T-helper 9 cell (primary cell): ENCODE data around the gene EPX.
A peak's percentile ranks its signal among the peaks of the same experiment; 100 is the strongest.

ENCODE experiments used
- DNase-seq: peaks from one replicate; pipeline ENCODE4 v3.0.0-alpha.2; 2020

EPX gene

DNA sequence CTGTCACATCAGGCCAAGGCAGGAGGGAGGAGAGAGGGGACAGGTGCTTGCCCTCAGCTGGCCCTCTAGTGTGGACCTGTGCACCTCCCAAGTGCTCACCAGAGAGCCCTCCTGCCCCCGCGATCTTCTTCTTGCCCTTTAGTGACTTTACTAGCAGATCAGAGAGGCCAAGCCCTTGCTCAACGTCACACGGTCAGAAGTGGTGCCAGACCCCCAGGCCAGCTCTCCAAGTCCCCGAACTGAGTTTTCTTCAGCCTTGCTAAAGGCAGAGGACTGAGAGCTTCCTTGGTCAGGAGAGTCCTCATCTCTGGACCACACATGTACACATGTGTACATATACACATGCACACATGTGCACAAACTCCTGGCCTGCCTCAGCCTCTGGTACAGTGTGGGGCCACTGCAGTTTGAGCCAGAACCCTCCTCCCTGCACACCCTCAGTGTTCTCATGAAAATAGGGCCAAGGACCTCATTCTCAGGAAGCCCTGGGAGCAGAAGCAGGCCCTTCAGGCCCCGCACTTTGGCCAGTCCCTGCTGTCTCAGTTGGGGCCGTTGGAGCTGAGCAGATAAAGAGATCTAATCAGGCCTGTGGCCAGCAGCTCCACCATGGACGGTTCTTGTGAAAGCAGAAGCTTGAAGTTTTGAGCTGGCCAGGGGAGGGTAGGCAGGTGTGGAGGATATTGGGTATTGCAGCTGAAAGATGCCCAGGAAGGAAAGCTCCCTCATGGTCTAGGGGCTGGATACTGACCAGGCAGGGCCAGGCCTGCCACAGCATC is 7.4 kb upstream of the EPX start:
- DNase-seq: no peak

DNA sequence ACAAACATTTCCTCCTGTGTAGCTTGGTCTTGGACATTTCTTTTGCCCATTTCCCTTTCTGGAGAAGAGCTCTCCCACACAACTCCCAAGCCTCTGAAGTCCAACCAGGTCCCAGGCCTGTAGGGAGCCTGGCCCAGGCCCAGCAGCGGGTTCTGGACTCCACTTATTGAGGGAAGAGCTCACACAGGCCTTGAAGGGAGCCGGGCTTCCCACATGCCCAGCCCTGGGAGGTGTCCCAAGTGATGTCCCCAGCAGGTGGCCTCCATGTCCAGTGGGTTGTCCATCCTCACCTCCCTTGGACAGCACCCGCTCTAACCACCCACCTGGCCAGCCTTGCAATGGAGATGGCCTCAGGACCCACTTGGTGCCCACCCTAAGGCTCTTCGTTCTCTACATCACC is 5.9 kb upstream of the EPX start:
- no peak for DNase-seq

DNA sequence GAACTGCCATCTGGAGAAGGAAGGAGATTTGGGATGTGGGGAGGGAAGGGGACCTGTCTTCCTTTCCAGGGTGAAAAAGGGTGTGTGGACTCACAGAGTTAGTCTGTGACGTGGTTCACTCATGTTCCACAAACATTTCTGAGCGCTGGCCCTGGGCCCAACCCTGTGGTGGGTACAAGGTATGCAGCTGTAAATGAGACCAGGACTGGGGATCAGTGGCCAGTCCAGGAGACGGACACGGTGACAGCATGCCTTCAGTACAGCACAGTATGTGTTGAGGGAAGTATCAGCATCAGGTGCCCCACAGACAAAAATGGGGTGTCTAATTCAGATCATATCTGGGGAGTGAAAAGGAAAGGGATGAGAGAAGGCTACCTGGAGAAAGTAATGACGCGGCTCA is 5.5 kb upstream of the EPX start:
- no peak for DNase-seq

DNA sequence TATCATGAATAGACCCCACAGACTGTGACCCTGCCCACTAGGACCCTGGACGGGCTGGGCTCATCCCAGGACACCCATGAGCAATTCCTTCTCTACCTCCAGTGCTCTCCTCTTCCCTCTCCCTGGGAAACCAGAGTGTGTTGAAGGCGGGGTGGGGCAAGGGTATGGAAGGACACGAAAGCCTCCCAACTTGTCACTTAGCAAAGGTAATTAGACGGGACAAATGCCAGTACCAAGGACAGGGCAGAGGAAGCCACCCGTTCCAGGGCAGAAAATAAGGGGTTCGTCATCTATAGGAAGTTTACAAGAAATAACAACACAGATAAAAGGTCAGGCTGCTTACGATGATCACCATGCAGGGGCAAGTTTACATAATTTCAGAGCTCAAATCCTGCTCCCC is 4.9 kb upstream of the EPX start:
- DNase-seq: no peak

DNA sequence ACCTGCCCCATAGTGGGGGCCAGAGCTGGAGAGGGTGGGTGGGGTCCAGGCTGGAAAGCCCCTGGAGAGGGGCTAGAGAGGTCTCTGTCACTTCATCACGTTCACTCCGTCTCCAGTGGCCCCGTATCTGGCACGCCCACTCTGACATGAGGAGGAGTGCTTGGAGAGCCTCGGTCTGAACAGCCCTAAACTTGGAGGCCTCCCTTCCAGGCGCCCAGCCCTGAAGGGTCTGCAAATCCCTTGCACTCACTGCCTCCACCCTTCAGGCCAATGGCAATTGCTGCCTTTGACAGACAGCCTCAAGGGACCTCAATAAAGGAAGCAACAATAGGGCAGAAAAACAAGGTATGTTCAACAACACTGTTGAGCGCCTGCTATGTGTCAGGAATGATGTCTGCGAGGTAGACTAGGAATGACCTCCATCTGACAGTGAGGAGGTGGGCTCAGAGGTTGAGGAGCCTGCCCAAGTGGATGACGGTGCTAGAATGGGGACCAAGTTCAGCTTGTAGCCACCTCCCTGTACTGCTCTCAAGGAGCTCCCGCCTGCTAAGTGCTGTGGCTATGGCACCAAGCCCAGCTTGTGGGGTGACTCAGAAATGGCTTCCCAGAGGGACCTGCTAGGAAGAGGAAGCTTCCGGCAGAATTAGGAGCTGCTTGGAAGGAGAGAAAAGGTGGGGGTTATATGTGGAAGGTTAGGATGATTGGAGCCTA is 2.9 kb upstream of the EPX start:
- no peak for DNase-seq

DNA sequence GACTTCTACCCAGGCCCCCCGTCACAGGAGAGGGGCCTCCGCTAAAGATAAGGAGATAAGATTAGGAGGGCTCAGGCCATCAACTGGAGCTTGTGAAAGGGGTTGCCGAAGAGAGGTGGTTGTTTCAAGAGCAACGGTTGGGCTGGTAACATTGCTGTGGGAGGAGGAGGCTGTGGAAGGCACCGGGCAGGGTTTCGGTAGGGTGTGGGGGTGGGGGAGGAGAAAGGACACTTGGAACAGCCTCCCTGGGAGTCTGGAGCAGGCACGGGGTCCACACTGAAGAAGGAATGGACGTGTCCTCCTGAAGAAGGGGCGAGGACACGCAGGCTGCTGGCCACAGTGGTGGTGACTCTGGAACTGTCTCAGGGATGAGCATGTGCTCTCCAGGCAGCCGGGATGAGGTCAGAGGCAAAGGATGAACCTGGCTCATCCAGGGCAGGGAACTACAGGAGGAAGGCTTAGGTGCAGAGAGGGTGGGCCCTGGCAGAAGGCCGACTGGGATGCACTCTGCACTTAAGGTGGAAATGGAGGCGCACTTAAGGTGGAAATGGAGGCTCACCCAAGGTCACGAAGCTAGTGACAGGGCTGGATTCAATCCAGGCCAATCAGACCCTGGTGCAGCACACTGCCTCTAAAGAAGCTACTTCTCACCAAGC is 1.2 kb upstream of the EPX start:
- DNase-seq: no peak

DNA sequence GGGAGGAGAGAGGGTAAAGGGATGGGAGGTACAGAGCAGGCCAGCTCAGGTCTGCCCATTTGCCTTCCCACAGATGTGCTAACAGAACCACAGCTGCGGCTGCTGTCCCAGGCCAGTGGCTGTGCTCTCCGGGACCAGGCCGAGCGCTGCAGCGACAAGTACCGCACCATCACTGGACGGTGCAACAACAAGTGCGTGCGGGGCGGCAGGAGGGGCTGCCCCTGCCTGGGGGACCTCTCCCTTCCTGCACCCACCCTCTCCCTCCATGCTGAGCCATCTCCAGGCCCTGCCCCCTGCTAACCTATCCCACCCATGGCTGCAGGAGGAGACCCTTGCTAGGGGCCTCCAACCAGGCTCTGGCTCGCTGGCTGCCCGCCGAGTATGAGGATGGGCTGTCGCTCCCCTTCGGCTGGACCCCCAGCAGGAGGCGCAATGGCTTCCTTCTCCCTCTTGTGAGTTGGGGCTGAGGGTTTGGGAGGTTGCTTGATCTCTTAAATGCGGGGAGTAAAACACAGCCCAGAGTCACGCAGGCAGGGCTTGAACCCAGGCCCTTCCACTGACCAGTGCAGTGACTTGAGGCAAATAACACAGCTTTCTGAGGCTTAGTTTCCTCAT is 1.2 kb downstream of the EPX start:
- no peak for DNase-seq

DNA sequence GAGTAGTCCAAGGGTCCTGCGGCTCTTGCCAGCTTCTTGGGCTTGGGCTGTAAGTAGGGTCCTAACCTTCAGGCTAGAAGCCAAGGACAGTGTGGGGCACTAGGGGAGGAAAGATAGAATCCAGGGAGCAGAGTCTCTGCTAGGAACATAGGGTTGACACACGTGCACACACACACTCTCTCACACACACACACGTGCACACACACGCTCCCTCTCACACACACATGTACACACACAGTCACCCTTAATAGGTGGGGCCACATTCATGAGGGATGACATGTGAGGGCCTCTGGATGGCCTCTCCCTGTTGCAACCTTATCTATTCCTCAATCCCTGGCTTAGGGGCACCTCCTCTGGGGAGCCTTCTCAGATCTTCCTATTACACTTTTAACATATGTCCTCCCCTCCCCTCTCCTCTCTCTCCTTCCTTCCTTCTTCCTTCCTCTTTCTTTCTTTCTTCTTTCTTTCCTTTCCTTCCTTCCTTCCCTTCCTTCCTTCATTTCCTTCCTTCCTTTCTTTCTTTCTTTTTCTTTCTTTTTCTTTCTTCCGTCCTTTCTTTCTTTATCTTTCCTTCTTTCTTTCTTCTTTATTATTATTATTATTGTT is 3.1 kb downstream of the EPX start:
- DNase-seq: no peak

DNA sequence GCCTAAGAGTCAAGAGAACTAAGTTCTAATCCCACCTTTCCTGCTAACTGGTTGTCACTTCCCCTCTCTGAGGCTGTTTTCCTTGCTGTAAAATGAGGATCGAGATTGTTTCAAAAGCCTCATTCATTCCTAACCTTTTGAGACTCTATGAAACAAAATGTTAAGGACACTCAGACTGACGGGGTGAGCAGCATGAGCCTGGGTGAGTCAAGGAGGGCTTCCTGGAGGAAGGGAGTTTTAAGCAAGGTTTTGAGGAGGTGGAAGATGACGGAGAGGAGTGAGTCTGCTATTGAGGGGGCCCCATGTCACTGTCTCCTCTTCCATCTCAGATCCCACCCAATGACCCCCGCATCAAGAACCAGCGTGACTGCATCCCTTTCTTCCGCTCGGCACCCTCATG is 4.1 kb downstream of the EPX start:
- no peak for DNase-seq

DNA sequence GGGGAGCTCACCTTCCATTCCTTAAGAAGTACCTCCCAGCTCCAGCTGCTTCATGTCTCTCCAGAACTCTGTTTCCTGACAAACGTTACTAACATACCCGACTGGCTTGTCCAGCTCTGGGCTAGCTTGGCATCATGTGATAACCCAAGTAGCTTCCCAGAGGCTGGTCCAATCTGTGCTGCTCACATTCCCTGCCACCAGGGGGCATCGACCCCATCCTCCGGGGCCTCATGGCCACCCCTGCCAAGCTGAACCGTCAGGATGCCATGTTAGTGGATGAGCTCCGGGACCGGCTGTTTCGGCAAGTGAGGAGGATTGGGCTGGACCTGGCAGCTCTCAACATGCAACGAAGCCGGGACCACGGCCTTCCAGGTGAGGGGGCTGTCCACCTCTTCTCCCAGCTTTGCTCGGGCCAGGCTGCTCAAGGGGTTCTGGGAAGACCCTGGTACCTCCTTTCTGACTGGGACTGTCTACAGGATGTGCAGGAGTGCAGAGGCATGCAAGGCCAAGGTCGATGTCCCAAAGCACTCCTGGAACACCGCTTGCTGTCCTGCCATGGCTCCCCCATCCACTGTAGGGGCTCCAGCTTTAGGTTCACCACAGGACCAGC is 7.6 kb downstream of the EPX start:
- peak; percentile 37 for DNase-seq

DNA sequence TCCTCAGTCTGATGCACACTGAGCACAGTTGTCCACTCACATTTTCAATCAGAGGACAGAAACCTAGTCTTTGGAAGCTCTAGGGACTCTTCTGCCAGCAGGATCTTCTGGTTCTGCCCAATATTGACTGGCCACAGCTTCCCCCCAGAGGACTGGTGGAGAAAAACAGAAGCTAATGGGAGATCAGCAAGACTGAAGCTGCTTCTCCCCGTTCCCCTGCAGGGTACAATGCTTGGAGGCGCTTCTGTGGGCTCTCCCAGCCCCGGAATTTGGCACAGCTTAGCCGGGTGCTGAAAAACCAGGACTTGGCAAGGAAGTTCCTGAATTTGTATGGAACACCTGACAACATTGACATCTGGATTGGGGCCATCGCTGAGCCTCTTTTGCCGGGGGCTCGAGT is 10.3 kb downstream of the EPX start:
- no peak for DNase-seq

DNA sequence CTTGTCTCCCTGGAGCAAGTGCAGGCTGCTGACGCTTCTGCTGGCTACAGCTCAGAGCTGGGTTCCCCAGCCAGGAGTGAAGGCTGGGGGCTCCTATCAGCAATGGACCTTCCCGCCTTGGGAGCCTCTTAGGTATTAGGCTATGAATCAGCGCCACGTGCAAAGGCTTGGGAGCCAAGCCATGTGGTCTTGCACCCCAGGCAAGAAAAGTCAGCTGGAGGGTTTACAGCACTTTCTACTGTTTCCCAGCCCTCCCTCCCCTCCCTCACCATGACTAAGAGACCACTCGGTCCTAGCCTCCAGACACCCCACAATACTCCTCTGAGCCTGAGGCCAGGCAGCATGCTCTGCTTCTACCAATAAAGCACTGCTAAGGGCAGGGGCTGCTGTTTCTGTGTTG is 12.3 kb downstream of the EPX start:
- DNase-seq: no peak

DNA sequence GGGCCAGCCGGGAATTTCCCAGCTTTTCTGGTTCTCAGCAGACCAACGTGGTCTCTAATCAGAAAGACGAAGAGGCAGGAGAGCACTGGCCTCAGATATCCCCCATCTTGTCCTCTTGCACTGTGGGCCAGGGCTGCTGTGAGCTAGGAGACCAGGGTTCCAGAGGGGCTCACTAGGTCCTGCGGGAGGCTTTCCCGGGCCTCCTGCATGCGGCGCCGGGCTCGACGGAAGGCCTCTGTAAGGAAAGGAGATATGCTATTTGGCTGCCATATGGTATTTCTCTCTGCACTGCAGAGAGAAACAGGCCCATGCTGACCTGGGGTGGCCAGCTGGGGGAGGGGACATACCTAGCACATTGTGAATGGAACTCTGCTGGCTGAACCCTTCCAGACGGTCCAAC is 13.4 kb downstream of the EPX start:
- no peak for DNase-seq

DNA sequence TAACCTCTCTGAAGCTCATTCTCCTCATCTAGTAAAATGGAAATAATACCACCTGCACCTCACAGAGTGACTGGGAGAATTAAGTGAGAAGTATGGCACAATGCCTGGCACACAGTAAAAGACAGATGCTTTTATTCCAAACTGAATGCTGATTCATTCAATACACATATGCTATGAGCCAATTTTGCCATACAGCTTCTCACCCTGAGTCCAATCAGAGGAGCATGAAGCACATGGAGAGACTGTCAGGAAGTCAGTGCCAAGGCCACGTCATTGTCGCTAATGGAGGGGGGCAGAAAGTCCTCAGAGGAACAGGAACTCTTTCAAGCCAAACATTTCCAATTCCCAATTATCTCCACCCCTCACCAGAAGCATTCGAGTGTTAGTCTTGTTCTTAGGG is 14.9 kb downstream of the EPX start:
- DNase-seq: no peak

DNA sequence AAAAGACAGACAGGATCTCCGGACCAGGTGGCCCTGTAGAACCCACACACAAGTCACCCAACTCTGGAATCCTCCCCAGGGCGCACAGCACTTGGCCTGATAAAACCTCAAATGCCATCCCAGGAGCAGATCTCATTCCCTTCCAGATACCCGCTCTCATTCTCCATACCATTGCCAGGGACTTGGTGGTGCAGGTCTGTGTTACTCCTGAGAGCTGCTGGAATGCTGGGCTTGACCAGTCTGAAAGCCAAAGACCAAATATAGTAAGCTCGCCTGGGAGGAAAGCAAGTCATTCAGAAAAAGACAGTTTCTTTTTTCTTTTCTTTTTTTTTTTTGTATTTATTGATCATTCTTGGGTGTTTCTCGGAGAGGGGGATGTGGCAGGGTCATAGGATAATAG is 15.8 kb downstream of the EPX start:
- DNase-seq: no peak

DNA sequence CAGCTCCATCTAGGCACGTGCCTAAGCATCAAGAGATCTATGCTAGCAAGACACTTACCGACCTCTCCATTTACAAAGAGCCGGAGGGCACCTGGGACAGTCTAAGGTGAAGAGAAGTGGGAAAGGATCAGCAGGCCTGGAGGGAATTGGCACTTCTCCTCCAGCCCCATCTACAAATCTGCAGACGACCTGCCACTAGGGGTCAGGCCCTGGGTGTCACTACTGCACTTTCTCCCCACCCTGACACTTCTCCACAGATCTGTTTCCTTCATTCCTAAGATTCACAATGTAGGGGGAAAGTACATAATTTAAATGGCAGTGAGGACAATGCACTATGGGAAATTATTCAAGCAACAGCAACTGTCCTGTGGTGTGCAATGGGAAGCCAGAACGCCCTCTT is 18.4 kb downstream of the EPX start:
- DNase-seq: no peak

DNA sequence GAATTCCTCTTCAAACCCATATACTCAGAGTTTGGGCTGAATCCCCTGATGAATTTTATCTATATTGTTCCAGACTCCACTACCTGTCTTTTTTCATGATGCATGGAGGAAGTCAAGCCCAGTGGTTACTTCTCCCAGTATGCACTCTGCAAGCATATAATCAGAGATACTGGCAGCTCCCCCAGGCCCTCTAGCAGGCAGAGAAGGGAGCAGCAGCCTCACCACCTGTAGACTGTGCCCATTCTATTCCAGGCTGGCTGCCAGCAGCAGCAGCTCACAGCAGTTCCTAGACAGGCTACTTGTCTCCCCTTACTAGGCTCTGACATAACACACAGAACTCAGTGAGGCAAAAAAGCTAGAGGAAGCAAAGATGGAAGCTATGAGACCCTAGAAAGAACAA is 23.2 kb downstream of the EPX start:
- no peak for DNase-seq

DNA sequence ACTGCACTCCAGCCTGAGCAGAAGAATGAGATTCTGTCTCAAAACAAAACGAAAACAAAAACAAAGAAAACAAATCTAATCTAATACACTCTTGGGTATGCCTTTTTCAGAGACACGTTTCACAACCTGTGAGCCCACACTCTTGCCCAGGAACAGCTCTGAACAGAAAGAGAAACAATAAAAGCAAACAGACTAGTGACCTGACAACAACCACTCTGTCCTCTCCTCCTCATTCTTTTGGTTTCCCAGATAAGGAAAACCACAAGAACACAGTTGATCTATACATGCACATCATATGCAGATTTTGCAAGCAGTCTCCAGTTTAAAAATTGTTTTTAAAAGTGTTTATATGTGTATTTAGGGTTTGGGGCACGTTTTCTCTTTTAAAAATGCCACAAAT is 25.2 kb downstream of the EPX start:
- DNase-seq: no peak

DNA sequence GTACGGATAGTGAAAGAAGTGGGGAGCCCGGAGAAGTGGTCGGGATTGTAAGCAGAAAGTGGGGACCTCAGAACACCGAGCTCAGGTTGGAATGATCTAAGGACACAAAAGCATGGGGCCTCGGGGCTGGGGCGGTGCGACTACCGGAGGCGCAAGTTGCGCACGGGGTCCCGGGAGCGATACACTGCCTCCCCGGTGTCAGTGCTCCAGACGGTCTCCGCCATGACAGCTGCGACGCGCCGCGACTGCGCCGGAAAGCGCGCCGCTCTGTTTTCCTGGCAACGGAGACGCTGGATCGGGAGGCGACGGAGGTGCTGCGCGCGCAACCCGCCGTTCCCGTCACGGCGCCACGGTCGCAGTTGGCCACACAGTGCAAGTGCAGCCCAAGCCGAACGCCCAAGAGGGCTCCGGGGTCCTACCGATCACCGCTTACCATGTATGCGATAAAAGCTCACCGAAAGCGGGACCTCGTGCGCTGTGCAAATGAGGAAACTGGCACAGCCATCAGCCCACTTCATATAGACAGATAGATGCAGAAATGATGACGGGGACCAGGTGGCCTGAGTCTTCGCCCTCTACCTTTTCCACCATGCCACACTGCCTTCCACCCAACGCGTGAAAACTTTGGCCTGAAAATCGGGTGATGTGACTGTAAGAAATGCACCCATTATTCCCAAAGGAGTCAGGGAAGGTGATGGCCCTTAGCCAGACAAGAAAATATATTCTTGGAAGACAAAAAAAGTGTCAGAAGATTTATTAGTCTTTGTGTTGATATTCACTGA is 26.7 kb downstream of the EPX start, which contains the start of gene MKS1:
Gene MKS1, minus strand, starts transcription at position 249 of the 782 bp plus-strand sequence. Its CDS starts 25 bp downstream, at position 224.
- DNase-seq: peak; percentile 91

DNA sequence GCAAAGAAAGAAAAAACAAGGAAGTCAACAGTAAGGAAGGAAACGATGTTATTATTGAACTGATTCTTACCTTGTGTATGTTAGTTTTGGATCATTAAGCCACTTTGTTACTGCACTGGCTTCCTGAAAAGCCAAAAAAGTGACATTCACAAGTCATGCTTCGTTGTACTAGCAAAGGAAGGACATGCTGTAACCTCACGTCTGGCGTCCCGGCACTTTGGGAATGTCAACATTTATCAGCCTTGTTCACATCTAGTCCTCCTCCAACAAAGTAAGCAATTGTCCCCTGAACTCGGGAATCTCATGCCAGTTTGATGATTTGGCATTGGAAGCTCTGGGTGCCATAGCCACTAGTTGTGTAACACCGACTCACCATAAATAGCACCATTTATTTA is 27.3 kb downstream of the EPX start:
- DNase-seq: no peak

DNA sequence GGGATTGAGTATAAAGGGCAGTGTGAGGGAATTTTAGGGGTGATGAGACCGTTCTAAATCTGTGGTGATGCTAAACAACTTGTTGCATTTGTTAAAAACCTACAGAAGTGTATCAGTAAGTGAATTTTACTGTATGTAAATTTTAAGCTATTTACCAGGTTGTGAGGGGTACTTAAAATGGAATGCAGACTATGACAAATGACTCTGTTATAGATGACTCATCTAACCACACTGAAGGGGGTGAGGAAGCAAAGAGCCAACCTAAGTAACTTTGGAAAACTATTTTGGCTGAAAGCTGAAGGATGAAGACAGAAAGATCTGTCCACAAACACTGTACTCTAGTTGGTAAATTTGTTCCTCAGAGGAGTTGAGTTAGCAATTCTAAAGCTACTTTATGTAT is 31.8 kb downstream of the EPX start:
- no peak for DNase-seq

DNA sequence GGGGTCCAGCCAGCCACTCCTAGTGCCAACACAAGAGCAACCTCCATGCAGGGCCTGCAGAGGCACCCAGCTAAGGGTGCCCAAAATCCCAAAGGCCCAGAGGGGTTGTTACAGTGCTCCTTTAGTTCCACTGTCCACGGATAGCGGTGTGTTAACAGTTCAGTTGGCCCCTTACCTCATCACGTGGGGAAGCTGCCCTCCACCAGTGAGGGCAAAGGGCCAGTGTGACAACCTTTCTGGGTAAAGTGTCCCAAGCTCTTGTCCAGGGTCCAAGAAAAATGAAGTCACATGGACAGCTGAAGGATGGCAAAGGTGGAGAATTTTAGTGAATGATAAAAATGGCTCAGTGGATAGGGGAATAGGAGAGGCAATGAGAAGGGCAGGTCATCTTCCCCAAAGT is 35.2 kb downstream of the EPX start:
- no peak for DNase-seq
